MM.1S (cell line): Measurements from ENCODE around the gene REEP1.

Experiments used
- DNase-seq: peaks from one replicate; pipeline ENCODE4 v3.0.0-alpha.2; 2015
- H2AFZ ChIP-seq: fragments of 300-600 bp; sonication (generic); 2 replicates; pipeline ENCODE4 v1.6.0; 2016; ENCODE audit warnings: antibody characterized with exemption, low read length
- H3F3A ChIP-seq: fragments of 300-600 bp; sonication (generic); 2 replicates; pipeline ENCODE4 v1.6.1; 2016; ENCODE audit warnings: mild to moderate bottlenecking, antibody characterized with exemption, low read length, moderate library complexity, mixed read lengths; ENCODE audit not compliant: insufficient read depth
- H3K27ac ChIP-seq: fragments of 300-600 bp; sonication (generic); 2 replicates; pipeline ENCODE4 v1.5.1; 2016; ENCODE audit warnings: mild to moderate bottlenecking, low read length
- H3K27me3 ChIP-seq: fragments of 300-600 bp; sonication (generic); replicated peaks from 2 replicates; pipeline ENCODE4 v1.6.0; 2016; ENCODE audit warnings: low read length; ENCODE audit not compliant: insufficient read depth
- H3K36me3 ChIP-seq: fragments of 300-600 bp; sonication (generic); replicated peaks from 2 replicates; pipeline ENCODE4 v1.6.1; 2016; ENCODE audit warnings: mild to moderate bottlenecking, low read length, mixed read lengths; ENCODE audit not compliant: insufficient read depth
- H3K4me1 ChIP-seq: fragments of 300-600 bp; sonication (generic); 2 replicates; pipeline ENCODE4 v1.6.1; 2016; ENCODE audit warnings: low read length, mixed read lengths
- H3K4me2 ChIP-seq: fragments of 300-600 bp; sonication (generic); 2 replicates; pipeline ENCODE4 v1.6.0; 2016; ENCODE audit warnings: low read depth, low read length
- H3K4me3 ChIP-seq: fragments of 300-600 bp; sonication (generic); 2 replicates; pipeline ENCODE4 v1.5.1; 2016; ENCODE audit warnings: low read length, mixed read lengths
- H3K79me2 ChIP-seq: fragments of 300-600 bp; sonication (generic); 2 replicates; pipeline ENCODE4 v1.6.1; 2016; ENCODE audit warnings: mixed run types, low read length, mixed read lengths
- H3K9ac ChIP-seq: fragments of 300-600 bp; sonication (generic); 2 replicates; pipeline ENCODE4 v1.6.1; 2016; ENCODE audit warnings: low read length, mixed read lengths
- H3K9me2 ChIP-seq: fragments of 300-600 bp; sonication (generic); replicated peaks from 2 replicates; pipeline ENCODE4 v1.6.1; 2016; ENCODE audit warnings: mild to moderate bottlenecking, low read length, mixed read lengths; ENCODE audit not compliant: insufficient read depth
- H3K9me3 ChIP-seq: fragments of 300-600 bp; sonication (generic); replicated peaks from 2 replicates; pipeline ENCODE4 v1.6.1; 2016; ENCODE audit warnings: mild to moderate bottlenecking, low read length, mixed read lengths; ENCODE audit not compliant: insufficient read depth
- H4K20me1 ChIP-seq: fragments of 300-600 bp; sonication (generic); 2 replicates; pipeline ENCODE4 v1.6.1; 2016; ENCODE audit warnings: mild to moderate bottlenecking, low read length, moderate library complexity, mixed read lengths; ENCODE audit not compliant: insufficient read depth
- CTCF ChIP-seq: fragments of 300-600 bp; sonication (generic); IDR thresholded peaks from 2 replicates; pipeline ENCODE4 v1.5.1; 2016; ENCODE audit warnings: antibody characterized with exemption, low read length, mixed read lengths
- EZH2 ChIP-seq: fragments of 300-600 bp; sonication (generic); optimal IDR thresholded peaks from 2 replicates; pipeline ENCODE3; 2017; ENCODE audit warnings: low read depth, mild to moderate bottlenecking, antibody characterized with exemption, low read length, mixed read lengths
- EZH2phosphoT487 ChIP-seq: fragments of 300-600 bp; sonication (generic); IDR thresholded peaks from 2 replicates; pipeline ENCODE4 v1.6.1; 2018; ENCODE audit warnings: antibody characterized with exemption, low read length

Gene REEP1

GRCh38 chr2:86330001-86330400, 7.4 kb downstream of the REEP1 start:
- Histone ChIP-seq H3K9ac (no peak overlapping the region), H3K27ac (no peak overlapping the region), H3K4me2 (no peak overlapping the region), H4K20me1 (no peaks in the 10 kb centered on the region), H3K27me3 (no peaks in the 10 kb centered on the region), H3F3A (no peaks in the 10 kb centered on the region), H3K4me3 (no peak overlapping the region), H3K9me2 (no peaks in the 10 kb centered on the region), H3K79me2 (peaks cover 11% of the 10 kb centered on the region; the same call in 1 of the 2 replicates), H3K36me3 (no peaks in the 10 kb centered on the region), H2AFZ (no peak overlapping the region), H3K9me3 (no peaks in the 10 kb centered on the region), H3K4me1 (no peaks in the 10 kb centered on the region)
- no peak for DNase-seq
- TF ChIP-seq EZH2: no peak
- no peak for TF ChIP-seq EZH2phosphoT487
- TF ChIP-seq CTCF: no peak

GRCh38 chr2:86323273-86324021, 14.0 kb downstream of the REEP1 start:
- H3K9ac ChIP-seq: no peak overlapping the region
- H3K4me2 ChIP-seq: no peak overlapping the region
- no peaks in the 10 kb centered on the region for H4K20me1 ChIP-seq
- no peak overlapping the region for H2AFZ ChIP-seq
- H3F3A ChIP-seq: no peaks in the 10 kb centered on the region
- peaks cover 5% of the 10 kb centered on the region; the same call in 1 of the 2 replicates for H3K79me2 ChIP-seq
- TF ChIP-seq CTCF (no peak), EZH2 (no peak), EZH2phosphoT487 (no peak)
- H3K4me1 ChIP-seq: no peaks in the 10 kb centered on the region
- H3K9me3 ChIP-seq: no peaks in the 10 kb centered on the region
- H3K27ac ChIP-seq: no peak overlapping the region
- H3K9me2 ChIP-seq: no peaks in the 10 kb centered on the region
- no peak overlapping the region for H3K4me3 ChIP-seq
- H3K36me3 ChIP-seq: no peaks in the 10 kb centered on the region
- H3K27me3 ChIP-seq: no peaks in the 10 kb centered on the region
- DNase-seq: no peak

GRCh38 chr2:86319700-86320580, 17.5 kb downstream of the REEP1 start:
- TF ChIP-seq EZH2phosphoT487: no peak
- no peak for TF ChIP-seq EZH2
- no peak for TF ChIP-seq CTCF
- Histone ChIP-seq H3K4me3 (no peak overlapping the region), H3K36me3 (no peaks in the 10 kb centered on the region), H2AFZ (no peak overlapping the region), H3K4me2 (no peak overlapping the region), H3K27me3 (no peaks in the 10 kb centered on the region), H3K9me2 (no peaks in the 10 kb centered on the region), H3K9me3 (no peaks in the 10 kb centered on the region), H4K20me1 (no peaks in the 10 kb centered on the region), H3K79me2 (peaks cover 5% of the 10 kb centered on the region; the same call in 1 of the 2 replicates), H3K9ac (no peak overlapping the region), H3F3A (no peaks in the 10 kb centered on the region), H3K4me1 (no peaks in the 10 kb centered on the region), H3K27ac (no peak overlapping the region)
- DNase-seq: no peak
